Measurements from ENCODE around the gene CALML5.

CALML5 gene

DNA sequence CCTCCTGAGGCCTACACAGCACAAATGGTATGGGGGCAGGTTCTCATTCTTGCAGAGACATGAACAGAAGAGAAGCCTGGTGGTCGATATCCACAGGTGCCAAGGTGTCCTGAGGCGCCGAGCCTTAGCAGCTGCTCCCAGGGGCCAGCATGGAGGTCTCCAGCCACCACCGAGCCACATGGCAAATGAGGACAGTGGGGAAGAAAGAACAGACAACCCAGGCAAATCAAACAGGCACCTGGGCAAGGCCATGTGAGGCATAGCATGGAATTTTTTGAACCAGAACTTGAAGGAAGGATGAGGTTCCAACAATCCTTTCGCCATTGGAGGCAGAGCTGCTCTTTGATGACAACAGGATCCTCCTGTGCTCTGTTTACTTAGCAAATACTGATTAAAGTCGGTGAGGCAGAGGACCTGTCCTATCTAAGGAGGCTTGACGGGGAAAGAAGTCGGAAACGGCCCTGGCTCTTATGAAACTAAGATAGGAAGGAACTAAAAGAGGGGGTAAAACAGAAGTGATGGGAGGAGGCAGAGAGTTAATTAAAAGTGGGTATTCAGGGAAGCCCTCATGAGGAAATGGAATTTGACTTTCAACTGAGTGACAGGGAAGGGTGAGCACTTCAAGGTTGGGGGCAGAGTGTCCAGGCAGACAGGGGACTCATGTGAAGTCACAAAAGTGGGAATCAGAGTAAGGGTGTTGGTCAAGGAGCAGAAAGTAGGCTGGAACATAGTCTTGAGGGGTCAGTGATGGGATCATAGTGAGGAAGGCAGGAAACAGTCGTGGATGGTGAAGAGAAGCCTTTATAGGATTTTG lies 16.8 kb upstream of the CALML5 start:
- no peak for DNase-seq (ENCODE audit: low spot score)

DNA sequence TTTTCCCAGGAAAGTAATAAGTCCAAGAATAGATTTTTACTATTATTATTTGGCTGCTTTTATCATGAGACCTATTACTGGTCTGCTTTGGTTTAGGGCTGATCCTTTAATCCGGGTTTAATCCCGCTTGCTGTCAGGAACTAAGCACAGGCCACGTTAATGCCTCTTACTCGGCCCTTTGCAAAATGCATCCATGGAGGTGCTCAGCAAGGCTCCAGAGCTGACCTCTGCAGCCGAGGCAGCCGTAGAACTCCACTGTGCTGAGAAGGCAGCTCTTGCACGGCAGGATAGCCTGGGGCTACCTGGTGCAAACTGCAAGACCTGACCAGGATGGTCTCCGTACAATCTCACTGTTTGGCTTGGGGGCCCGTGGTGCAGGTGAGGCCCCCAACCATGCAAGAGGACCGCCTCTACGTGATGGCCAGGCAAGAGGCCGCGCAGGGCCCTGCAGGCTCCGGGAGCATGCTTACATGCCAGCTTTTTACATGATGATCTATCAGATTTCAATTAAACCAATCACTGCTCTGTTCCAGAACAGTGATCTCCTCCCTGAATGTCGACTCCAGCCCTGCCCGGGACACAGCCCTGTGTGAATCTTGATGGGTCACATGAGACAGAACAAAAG lies 15.0 kb upstream of the CALML5 start:
- DNase-seq (ENCODE audit: low spot score) = no peak

DNA sequence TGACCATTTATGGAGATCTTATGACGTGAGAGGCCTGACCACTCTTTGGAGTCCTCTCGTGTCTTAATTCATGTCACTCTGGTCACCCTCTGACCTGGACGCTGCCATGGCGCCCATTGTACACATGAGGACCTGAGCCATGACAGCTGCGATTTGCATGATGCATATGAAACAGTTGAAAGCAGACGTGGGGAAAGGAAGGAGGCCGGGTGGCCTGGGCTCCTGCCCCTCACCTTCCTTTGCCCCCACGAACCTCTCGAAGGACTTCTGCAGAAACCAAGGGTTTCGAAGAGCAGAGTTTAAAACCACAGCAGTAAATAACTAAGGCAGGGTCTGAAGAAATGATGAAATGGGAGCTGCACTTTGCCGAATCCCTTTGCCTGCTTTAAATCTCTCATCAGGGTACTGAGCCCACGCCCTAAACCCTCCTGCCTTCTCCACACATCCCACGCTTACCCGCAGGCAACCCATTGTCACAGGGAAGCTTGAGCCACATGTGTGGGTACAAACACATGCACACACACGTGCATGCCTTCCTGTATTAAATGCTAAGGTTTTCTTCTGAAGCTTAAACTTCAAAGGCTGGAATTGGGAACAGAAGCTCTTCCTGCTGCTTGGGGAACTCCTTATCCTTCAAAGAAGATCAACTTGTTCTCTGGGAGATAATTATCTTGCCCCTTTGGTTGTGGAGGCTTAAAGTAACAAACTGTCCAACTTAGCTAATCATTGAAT lies 13.7 kb upstream of the CALML5 start:
- no peak for DNase-seq (ENCODE audit: low spot score)

DNA sequence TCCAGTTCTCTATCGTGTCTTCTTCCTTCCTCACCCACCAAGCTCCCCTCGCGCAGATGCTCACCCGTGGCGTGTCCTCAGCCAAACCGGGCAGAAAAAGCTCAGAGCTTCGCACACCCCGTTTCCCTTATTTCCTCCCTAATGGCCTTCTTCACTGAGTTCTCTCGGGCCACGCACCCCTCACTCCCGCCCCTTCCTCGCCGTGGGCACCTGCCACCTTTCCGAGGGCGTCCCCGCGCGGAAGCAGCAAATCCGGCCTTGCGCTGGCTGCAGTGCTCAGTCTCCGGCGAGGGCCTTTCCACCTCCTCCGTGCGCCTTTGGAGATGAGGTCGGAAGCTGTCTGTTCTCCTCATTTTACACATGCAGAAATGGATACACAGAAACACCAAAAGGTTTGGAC lies 13.0 kb upstream of the CALML5 start:
- no peak for DNase-seq (ENCODE audit: low spot score)

DNA sequence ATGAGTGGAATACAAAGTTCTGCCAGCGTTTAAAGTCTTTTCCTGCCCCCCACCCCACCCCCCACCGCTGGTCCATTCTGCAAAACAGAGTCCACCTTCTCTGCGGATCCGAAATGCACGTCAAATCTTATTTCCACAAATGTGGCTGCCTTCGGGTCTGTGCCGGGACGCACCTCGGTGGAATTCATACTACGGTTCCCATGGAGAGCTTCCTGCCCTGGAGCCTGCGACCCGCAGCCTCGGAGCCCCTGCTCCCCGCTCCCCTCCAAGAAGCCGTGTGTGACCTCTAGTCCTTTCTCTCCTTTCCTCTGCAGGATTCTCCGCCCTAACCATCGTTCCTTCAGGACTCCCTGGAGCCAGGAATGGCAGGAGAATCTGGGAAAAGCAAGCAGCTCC lies 12.5 kb upstream of the CALML5 start:
- DNase-seq (ENCODE audit: low spot score) = no peak

DNA sequence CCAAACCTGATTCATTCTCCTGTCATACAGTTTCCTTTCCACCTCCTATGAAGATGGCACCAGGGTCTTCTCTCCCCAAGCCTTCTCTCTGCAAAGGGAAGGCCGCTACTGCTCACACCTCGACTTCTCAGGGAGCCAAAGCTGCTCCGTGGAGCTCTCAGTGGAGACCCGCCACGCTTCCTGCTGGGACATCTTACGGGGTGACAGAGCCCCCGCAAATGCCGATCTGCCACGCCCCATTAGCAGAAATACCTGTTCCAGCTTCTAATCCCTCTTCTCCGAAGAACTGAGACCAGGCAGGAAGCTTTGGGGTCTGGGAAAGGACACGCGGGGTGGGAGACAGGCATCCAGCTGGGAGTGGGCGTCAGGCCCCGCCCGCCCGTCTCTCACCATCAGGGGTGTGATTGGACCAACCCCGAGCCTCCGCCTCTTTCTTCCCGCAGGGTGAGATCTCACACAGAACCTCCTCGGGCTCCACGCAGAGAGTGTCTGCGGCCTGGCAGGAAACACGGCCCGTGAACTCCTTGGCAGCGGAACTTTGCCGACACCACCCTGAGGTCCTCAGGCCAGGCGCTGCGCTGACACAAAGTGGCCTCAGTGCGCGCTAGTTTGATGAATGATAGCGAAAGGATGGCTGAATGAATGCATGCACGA lies 12.0 kb upstream of the CALML5 start:
- DNase-seq (ENCODE audit: low spot score) = no peak

DNA sequence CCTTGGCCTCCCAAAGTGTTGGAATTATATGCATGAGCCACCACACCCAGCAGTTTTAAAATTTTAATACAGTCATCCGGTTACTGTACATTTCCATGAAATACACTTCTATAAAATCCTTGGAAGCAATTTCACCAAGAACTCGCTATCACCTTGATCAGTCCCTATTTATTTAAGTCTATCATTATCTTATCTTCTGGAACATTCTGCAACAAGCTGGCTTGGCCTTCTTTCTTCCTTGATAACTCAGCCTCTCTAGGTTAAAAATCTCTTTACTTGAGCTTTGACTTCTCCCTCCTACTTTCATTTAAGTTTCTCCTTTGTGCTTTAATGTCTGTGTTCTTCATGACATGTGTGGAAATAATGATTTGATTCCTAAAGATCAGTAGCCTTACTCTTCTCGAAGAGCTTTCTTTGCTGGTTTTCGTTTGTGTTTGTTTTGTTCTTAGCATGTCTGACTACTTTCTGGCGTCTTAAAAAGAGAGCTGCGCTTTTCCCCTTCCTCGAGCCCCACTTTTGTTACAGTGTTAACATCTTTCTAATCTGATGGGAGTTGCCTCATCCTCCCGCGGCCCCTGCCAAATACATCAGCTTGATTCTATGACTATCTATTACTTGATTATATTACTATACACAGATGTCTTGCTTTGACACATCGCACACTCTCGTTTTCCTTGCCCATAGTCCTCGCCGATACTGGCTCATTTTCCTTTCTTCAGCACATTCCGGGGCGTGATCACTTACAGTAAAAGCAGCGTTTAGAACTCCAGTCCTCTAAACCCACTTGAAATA lies 11.1 kb upstream of the CALML5 start:
- no peak for DNase-seq (ENCODE audit: low spot score)

DNA sequence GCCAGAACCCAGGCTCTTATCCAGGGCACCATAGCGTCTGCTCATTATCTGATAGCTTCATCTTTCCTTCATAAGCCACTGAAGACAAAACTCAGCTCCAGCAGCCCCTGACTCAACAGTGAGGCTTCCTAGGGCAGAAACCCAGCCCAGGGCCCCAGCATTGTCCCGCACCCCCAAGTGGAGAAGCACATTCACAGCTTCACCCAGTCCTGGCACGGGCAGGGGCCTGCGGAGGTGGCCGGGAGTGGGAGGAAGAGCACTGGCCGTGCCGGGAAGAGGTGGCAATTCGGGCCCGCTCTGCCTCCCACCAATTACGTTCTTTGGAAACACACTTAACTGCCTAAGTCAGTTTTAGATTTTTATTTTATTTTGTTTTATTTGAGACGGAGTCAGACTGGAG lies 10.3 kb upstream of the CALML5 start:
- DNase-seq (ENCODE audit: low spot score) = no peak

DNA sequence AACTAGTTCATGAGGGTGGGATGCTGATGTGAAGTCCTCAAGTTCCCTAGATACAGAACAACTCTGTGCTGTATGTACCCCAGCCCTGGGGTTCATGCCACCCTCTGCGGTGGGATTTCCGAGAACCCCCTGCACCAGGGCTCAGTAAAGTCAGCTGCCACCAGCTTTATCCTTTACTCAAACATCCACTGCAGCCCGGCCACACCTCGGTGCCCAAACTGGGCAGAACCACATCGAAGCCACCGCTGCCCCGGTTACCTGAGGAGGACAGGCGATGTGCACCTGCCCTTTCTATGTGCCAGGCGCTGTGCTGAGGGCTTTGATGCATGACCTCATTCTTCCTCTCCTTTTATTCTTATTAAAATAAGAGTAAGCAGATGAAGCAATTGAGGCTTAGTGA lies 9.9 kb upstream of the CALML5 start:
- no peak for DNase-seq (ENCODE audit: low spot score)

DNA sequence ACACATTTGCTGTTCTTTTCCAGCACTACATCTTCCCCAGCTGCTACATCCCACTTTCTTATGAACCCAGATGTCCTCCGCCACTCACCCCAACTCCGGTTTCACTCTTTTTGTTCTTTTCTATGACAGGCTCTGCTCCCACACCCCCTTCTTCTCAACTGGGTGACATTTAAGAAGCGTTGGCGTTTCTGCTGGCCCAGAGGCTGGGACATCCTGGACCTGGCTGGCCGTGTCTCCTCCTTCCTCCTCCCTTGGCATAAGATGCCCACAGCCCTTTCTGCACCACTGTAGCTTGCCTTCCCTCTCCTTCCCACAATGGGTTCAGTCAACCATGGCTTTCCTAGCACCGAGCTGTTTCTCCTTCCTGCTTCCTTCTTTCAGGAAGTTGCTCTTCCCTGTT lies 9.4 kb upstream of the CALML5 start:
- DNase-seq (ENCODE audit: low spot score) = no peak

DNA sequence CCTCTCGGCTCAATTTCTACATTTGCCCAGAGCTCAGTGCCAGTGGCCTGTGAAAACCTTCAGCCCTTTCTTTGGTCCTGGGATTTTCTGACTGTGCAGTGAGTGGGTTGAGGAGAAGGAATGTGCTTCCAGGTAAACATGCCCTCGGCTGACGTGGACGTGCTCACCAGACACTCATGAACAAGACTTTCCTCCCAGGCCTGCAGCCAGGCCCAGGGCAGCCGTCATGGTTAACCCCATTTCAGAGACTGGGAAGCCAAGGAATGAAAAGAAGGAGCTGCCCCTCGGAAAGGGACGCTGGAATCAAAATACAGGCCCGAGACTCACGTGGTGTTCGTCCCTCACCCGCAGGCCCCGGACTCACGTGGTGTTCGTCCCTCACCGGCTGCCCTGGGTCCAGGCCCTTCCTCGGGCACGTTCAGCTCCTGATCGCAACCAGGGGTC lies 8.8 kb upstream of the CALML5 start:
- no peak for DNase-seq (ENCODE audit: low spot score)

DNA sequence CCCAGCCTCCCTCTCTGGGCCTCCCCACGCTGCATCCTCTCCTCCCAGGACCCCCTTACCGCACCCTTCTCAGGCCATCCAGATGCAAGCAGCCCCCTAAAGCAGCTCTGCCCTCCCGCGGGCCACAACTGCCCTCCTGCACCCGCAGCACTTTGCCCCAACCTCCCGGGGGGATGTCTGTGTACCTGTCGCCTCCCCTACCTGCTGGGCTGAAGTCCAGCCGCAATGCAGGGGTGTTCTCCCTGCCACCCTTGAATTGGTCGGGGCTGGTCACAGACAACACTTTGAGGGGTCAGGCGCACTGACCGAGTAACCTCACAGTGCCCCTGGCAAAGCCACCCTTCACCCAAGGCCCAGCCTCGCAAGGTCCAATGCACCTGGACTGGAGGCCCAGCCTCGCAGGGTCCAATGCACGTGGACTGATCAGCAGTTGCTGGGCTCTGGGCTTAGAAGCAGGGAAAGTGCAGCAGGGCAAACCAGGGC lies 8.3 kb upstream of the CALML5 start:
- DNase-seq (ENCODE audit: low spot score) = no peak

DNA sequence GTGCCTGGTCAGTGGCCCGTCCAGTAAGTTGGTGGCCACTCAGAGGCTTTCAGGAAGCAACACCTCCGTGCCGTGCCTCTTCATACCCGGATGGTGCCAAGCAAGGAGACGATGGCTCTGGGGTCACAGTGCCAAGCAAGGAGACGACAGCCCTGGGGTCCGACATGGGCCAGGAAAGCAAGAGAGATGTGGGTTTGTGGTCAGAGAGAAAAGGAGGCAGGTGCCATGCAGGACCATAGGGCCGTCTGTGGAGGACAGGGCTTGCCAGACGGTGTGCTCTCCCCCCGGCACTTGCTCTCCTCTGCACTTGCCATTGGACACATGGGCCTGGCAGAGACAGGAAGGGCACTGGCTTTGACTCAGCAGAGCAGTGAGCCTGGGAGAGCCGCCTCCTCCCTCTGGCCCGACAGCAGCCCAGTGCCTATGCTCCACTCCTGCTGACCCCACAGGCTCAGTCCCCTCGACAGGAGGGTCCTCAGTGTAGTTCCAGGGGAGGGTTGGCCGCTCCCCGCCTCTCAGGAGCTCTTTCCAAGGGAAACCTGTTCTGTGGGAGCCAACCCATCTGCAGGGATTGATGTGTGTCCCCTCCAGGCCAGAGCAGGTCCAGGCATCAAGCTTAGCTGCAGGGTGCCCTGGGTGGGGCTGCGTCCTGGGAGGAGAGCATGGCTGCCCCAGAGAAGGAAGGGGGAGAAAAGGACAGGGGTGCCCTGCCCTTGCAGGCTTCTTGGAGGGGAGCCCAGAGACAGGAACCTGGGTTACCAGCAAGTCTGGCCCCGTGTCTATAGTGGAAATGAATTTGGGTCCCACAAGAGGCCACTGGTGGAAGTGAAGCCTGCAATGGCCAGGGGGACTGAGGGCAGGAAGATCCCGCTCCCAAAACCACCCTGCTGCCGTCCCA lies 7.6 kb upstream of the CALML5 start:
- no peak for DNase-seq (ENCODE audit: low spot score)

DNA sequence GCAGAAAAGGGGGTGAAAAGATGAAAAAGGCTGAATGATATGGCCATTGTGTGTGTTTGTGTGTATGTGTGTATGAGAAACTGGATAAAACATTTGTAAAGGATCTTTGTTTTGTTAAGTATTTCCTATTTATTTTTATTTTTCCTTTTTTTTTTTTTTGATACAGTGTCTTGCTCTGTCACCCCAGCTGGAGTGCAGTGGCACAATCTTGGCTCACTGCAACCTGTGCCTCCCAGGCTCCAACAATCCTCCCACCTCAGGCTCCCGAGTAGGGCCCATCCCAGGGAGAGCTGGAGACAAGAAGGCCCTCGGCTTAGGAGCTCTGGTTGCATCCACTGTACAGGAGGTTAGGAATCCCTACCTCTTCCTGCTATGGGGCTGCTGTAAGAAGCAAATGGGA lies 6.9 kb upstream of the CALML5 start:
- no peak for DNase-seq (ENCODE audit: low spot score)

DNA sequence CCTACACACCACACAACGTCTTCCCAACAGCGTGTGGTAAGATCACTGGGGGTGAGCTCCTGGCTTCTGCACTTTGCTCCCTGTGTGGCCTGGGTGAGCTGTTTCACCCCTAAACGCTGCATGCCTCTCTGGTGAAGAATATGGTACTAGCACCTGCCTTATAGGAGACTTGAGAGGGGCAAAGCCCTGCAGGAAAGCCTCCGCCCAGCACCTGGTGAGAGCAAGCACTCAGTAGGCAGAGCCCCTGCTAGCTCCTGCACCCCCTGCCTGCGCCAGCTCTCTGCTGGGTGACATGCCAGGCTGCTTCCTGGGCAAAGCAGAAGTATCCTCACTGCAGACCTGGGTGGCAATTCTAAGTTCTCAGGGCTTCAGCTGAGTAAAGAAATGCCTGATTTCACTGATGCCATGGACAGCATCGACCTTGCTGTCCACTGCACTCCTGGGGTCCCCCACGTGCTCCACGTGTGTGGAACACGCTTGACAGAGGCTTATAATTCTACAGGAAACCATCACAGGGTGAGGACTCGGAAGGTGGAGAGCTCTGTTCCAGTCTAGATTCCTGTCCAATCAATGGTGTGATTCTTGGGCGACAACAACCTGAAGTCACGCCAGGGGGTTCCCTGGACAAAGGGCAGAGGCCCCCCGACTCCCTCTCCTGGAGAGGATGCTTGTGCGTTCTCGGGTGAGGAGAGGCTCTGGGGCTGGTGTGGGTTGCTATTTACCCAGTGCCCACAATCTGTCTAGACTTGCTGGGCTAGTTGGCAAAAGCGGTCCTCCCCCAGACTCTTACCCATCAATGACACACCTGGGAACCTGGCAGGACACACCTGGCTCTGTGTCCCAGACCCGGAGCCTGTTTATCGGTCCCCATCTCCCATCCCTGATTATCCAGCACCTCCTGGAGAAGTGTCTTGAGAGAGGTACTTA lies 5.0 kb upstream of the CALML5 start:
- no peak for DNase-seq (ENCODE audit: low spot score)

DNA sequence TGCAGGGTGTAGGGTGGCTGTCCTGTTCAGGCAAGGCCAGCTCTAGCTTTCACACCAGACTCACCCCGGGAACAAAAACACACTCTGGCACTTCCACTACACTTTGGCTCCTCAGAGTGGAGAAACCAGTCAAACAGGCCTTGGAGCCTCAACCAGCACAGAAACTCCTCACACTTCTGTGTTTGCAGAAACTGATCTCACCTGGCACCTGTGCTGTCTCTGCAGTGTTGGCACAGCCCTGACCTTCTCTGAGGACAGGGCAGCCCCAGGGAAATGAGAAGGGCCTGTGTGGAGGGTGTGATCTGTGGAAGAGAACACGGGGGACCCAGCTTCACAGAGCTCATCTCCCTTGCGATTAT lies 4.1 kb upstream of the CALML5 start:
- DNase-seq (ENCODE audit: low spot score) = no peak

DNA sequence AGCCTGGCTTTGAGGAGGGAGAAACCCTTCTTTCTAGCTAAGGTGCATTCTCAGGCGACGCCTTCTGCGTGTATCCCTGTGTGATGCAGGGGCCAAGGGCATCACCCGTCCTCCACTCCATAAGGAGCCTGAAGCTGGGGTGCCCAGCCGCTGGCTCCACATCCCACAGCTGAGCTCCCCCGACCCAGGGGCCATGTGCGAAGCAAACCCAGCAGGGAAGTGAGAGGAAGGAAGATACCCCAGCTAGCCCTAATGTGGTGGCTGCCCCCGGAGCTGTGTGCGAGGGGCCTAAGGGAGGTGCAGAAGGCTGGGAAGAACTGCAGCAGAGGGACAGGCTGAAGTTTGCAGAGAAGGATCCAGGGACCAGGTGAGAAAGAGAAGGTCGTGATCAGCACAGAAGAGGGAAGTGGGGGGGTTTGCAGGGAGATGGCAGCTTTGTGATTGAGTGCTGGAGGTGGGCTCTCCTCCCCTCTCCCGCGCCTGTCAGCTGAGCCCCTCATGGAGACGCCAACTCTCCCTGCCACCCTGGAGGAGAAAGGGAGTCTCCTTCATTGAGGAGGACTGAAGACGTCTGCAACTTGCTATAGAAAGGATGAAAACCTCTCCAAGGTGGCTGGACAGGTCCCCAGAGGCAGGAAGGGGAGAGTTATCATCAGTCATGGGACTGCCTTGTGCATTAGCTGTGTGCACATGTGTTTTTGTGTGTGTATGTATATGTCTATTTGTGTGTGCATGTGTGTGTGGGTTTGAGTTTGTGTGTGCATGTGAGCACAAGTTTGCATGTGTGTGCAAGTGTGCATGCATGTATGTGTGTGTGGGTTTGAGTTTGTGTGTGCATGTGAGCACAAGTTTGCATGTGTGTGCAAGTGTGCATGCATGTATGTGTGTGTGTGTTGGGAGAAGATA lies 3.5 kb upstream of the CALML5 start:
- no peak for DNase-seq (ENCODE audit: low spot score)

DNA sequence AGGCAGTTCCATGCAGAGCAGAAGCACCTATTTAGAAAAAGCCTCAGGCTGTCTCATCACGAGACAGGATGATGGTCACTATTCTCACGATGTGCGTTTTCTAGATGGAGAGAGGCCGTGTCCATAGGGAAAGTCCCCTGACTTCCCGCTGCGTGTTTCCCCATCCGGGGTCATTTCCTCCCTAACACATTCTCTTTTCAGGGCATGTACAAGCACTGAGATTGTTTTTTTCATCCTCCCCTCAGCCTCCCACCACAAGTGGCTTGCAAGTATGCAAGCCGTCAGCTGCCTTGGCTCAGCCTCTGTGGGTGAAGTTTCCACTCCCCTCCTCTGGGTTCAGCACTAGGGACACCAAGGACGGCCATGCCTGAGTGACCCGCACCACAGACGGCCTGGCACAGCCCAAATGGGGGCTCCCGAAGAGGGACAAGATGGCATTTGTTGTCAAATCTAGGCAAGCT lies 2.7 kb upstream of the CALML5 start:
- DNase-seq (ENCODE audit: low spot score) = no peak

Data from AG08396 (cell line).